ENCODE data around the gene GNG12. TPM values are rescaled to one million over a fixed set of nuclear protein-coding genes. Genes with fewer than 3 reads are reported as not detected.

GNG12 gene
- polyA plus RNA-seq, 1 donor (not counting 4 experiments of a cell fraction or from before 2014, with no cell fraction given), result 208 TPM

DNA sequence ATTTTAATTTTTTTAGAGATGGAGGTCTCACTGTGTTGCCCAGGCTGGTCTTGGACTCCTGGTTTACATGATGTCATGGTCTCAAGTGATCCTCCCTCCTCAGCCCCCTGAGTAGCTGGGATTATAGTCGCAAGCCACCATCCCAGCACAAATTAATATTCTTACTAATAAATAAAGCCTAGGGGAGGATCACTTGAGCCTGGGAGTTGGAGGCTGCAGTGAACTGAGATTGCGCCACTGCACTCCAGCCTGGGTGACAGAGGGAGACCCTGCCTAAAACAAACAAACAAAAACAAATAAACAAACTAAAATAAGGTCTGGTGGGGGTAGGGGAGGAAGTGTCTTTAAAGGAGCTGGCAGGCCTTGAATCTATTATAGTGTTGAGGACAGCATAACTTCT, 157.0 kb downstream of the GNG12 start:
- no peak overlapping the region for H2AFZ ChIP-seq (ENCODE audit: control insufficient read depth, low read length)
- H3K27me3 ChIP-seq (ENCODE audit: control insufficient read depth, extremely low read depth, insufficient read depth, low read length), result no peaks in the 10 kb centered on the region
- no peak overlapping the region for H3K9ac ChIP-seq (ENCODE audit: control insufficient read depth, extremely low read depth, insufficient read depth, low read length)
- no peaks in the 10 kb centered on the region for H3K9me3 ChIP-seq (ENCODE audit: control insufficient read depth, low read depth, low read length)
- H4K20me1 ChIP-seq (ENCODE audit: control insufficient read depth, extremely low read depth, insufficient read depth, low read length), result no peaks in the 10 kb centered on the region
- peaks cover 17% of the 10 kb centered on the region for H3K4me1 ChIP-seq (ENCODE audit: control insufficient read depth, extremely low read depth, insufficient read depth, low read length)
- no peak overlapping the region for H3K4me3 ChIP-seq (ENCODE audit: control insufficient read depth in 2 of 3, extremely low read depth in 1 of 3, insufficient read depth in 2 of 3, low read depth in 1 of 3, low read length in 3 of 3)
- FAIRE-seq (no peak), DNase-seq (ENCODE audit: low read depth, low spot score) (no peak)
- H3K4me2 ChIP-seq (ENCODE audit: control insufficient read depth, extremely low read depth, insufficient read depth, low read depth, low read length), result no peak overlapping the region
- no peaks in the 10 kb centered on the region for H3K9me1 ChIP-seq (ENCODE audit: control insufficient read depth, extremely low read depth, insufficient read depth, low read length)
- dilution Hi-C loops (cut with MboI; ENCODE audit: extremely low pct_ligation_motif_present, low sequenced_read_pairs), result loop anchor here (25.0 kb wide), 1 partner anchor 139 kb away; no protein-coding TSS in a partner anchor
- TF ChIP-seq EZH2 (IDR thresholded peaks at IDR 0.05; ENCODE audit: low read length), result no peak
- TF ChIP-seq, protein P1, sequence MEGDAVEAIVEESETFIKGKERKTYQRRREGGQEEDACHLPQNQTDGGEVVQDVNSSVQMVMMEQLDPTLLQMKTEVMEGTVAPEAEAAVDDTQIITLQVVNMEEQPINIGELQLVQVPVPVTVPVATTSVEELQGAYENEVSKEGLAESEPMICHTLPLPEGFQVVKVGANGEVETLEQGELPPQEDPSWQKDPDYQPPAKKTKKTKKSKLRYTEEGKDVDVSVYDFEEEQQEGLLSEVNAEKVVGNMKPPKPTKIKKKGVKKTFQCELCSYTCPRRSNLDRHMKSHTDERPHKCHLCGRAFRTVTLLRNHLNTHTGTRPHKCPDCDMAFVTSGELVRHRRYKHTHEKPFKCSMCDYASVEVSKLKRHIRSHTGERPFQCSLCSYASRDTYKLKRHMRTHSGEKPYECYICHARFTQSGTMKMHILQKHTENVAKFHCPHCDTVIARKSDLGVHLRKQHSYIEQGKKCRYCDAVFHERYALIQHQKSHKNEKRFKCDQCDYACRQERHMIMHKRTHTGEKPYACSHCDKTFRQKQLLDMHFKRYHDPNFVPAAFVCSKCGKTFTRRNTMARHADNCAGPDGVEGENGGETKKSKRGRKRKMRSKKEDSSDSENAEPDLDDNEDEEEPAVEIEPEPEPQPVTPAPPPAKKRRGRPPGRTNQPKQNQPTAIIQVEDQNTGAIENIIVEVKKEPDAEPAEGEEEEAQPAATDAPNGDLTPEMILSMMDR (optimal IDR thresholded peaks at IDR 0.05 in 1 of 3, IDR thresholded peaks at IDR 0.05 in 1 of 3, conservative IDR thresholded peaks at IDR 0.05 in 1 of 3; ENCODE audit: extremely low read depth in 1 of 3, insufficient read depth in 2 of 3, low read length in 3 of 3), result no peak
- H3K79me2 ChIP-seq (ENCODE audit: control insufficient read depth, insufficient read depth, low read length), result no peaks in the 10 kb centered on the region
- no peak overlapping the region for H3K27ac ChIP-seq (ENCODE audit: control insufficient read depth, insufficient read depth, low read length)
- no peaks in the 10 kb centered on the region for H3K36me3 ChIP-seq (ENCODE audit: control insufficient read depth in 2 of 2, extremely low read depth in 1 of 2, insufficient read depth in 2 of 2, low read length in 2 of 2)

- H3K9ac ChIP-seq (ENCODE audit: control insufficient read depth, extremely low read depth, insufficient read depth, low read length), result no peak overlapping the region
- dilution Hi-C loops (cut with MboI; ENCODE audit: extremely low pct_ligation_motif_present, low sequenced_read_pairs), result loop anchor here (25.0 kb wide), 1 partner anchor 138 kb away; no protein-coding TSS in a partner anchor
- DNase-seq (ENCODE audit: low read depth, low spot score), result no peak
- peaks cover 17% of the 10 kb centered on the region for H3K4me1 ChIP-seq (ENCODE audit: control insufficient read depth, extremely low read depth, insufficient read depth, low read length)
- no peaks in the 10 kb centered on the region for H4K20me1 ChIP-seq (ENCODE audit: control insufficient read depth, extremely low read depth, insufficient read depth, low read length)
- H3K27ac ChIP-seq (ENCODE audit: control insufficient read depth, insufficient read depth, low read length), result no peak overlapping the region
- TF ChIP-seq EZH2 (IDR thresholded peaks at IDR 0.05; ENCODE audit: low read length), result no peak
- TF ChIP-seq, protein P1 (optimal IDR thresholded peaks at IDR 0.05 in 1 of 3, IDR thresholded peaks at IDR 0.05 in 1 of 3, conservative IDR thresholded peaks at IDR 0.05 in 1 of 3; ENCODE audit: extremely low read depth in 1 of 3, insufficient read depth in 2 of 3, low read length in 3 of 3), result no peak
- no peak overlapping the region for H3K4me2 ChIP-seq (ENCODE audit: control insufficient read depth, extremely low read depth, insufficient read depth, low read depth, low read length)
- no peak for FAIRE-seq
- H3K4me3 ChIP-seq (ENCODE audit: control insufficient read depth in 2 of 3, extremely low read depth in 1 of 3, insufficient read depth in 2 of 3, low read depth in 1 of 3, low read length in 3 of 3), result no peak overlapping the region
- H3K36me3 ChIP-seq (ENCODE audit: control insufficient read depth in 2 of 2, extremely low read depth in 1 of 2, insufficient read depth in 2 of 2, low read length in 2 of 2), result no peaks in the 10 kb centered on the region
- no peaks in the 10 kb centered on the region for H3K9me3 ChIP-seq (ENCODE audit: control insufficient read depth, low read depth, low read length)
- H3K27me3 ChIP-seq (ENCODE audit: control insufficient read depth, extremely low read depth, insufficient read depth, low read length), result no peaks in the 10 kb centered on the region
- H2AFZ ChIP-seq (ENCODE audit: control insufficient read depth, low read length), result no peak overlapping the region
- no peaks in the 10 kb centered on the region for H3K79me2 ChIP-seq (ENCODE audit: control insufficient read depth, insufficient read depth, low read length)
- no peaks in the 10 kb centered on the region for H3K9me1 ChIP-seq (ENCODE audit: control insufficient read depth, extremely low read depth, insufficient read depth, low read length)
Observed at GRCh38 chr1:67675800-67676199, 157.5 kb downstream of the GNG12 start.

All from keratinocyte (primary cell).